ENCODE results near the gene ANKH. TPM values are rescaled to one million over a fixed set of nuclear protein-coding genes. Genes with fewer than 3 reads are reported as not detected.

ANKH gene
- total RNA-seq, 1 experiment from 2014 or later = 4.7 TPM

- Histone ChIP-seq H3K4me3 (ENCODE audit: low read depth, low read length) (no peak overlapping the region), H3K36me3 (ENCODE audit: control insufficient read depth, insufficient read depth, low read length) (no peaks in the 10 kb centered on the region), H3K9me3 (no peaks in the 10 kb centered on the region), H3K4me1 (peaks cover 33% of the 10 kb centered on the region), H3K27me3 (replicated peaks; ENCODE audit: control insufficient read depth, insufficient read depth, low read length) (no peaks in the 10 kb centered on the region)
- POLR2A ChIA-PET = no interaction called here
- intact Hi-C loops (cut with micrococcal nuclease; ENCODE audit: unreplicated experiment) = no loop called here
- Mint-ChIP-seq H3K36me3 (ENCODE audit: insufficient read depth, unreplicated experiment) (peaks cover 30% of the 10 kb centered on the region), H3K27ac (ENCODE audit: unreplicated experiment) (no peak overlapping the region), H3K27me3 (ENCODE audit: insufficient read depth, unreplicated experiment) (no peaks in the 10 kb centered on the region), H3K9me3 (ENCODE audit: unreplicated experiment) (no peaks in the 10 kb centered on the region), H3K4me3 (ENCODE audit: unreplicated experiment) (no peak overlapping the region), H3K4me1 (ENCODE audit: low read depth, unreplicated experiment) (peaks cover 55% of the 10 kb centered on the region)
- no TSS peak for BruUV-seq (replicated peaks)
- no peak for DNase-seq
- CTCF ChIA-PET = no interaction called here
- TF ChIP-seq CTCF (IDR thresholded peaks at IDR 0.05; ENCODE audit: insufficient read depth in 1 of 2, low read depth in 1 of 2, low read length in 1 of 2, severe bottlenecking in 1 of 2, unreplicated experiment in 1 of 2) = no peak
Observed at GRCh38 chr5:14669415-14669814, 202.2 kb downstream of the ANKH start.

GRCh38 chr5:14668181-14668591, 203.4 kb downstream of the ANKH start:
- CTCF ChIA-PET = no interaction called here
- H3K27ac Mint-ChIP-seq (ENCODE audit: unreplicated experiment) = no peak overlapping the region
- intact Hi-C loops (cut with micrococcal nuclease; ENCODE audit: unreplicated experiment) = no loop called here
- no peaks in the 10 kb centered on the region for H3K36me3 ChIP-seq (ENCODE audit: control insufficient read depth, insufficient read depth, low read length)
- no peak for TF ChIP-seq CTCF (IDR thresholded peaks at IDR 0.05; ENCODE audit: insufficient read depth in 1 of 2, low read depth in 1 of 2, low read length in 1 of 2, severe bottlenecking in 1 of 2, unreplicated experiment in 1 of 2)
- peaks cover 23% of the 10 kb centered on the region for H3K36me3 Mint-ChIP-seq (ENCODE audit: insufficient read depth, unreplicated experiment)
- H3K27me3 Mint-ChIP-seq (ENCODE audit: insufficient read depth, unreplicated experiment) = no peaks in the 10 kb centered on the region
- no peaks in the 10 kb centered on the region for H3K27me3 ChIP-seq (replicated peaks; ENCODE audit: control insufficient read depth, insufficient read depth, low read length)
- no peaks in the 10 kb centered on the region for H3K9me3 ChIP-seq
- H3K4me3 Mint-ChIP-seq (ENCODE audit: unreplicated experiment) = no peak overlapping the region
- H3K4me1 Mint-ChIP-seq (ENCODE audit: low read depth, unreplicated experiment) = peaks cover 53% of the 10 kb centered on the region
- BruUV-seq (replicated peaks) = no TSS peak
- DNase-seq = no peak
- no peaks in the 10 kb centered on the region for H3K9me3 Mint-ChIP-seq (ENCODE audit: unreplicated experiment)
- H3K4me1 ChIP-seq = peaks cover 34% of the 10 kb centered on the region
- POLR2A ChIA-PET = no interaction called here
- no peak overlapping the region for H3K4me3 ChIP-seq (ENCODE audit: low read depth, low read length)

- Mint-ChIP-seq H3K27ac (ENCODE audit: unreplicated experiment) (no peak overlapping the region), H3K27me3 (ENCODE audit: insufficient read depth, unreplicated experiment) (no peaks in the 10 kb centered on the region), H3K4me3 (ENCODE audit: unreplicated experiment) (no peak overlapping the region), H3K4me1 (ENCODE audit: low read depth, unreplicated experiment) (peaks cover 49% of the 10 kb centered on the region), H3K9me3 (ENCODE audit: unreplicated experiment) (no peaks in the 10 kb centered on the region), H3K36me3 (ENCODE audit: insufficient read depth, unreplicated experiment) (peaks cover 22% of the 10 kb centered on the region)
- BruUV-seq (replicated peaks) = no TSS peak
- Histone ChIP-seq H3K36me3 (ENCODE audit: control insufficient read depth, insufficient read depth, low read length) (no peaks in the 10 kb centered on the region), H3K27me3 (replicated peaks; ENCODE audit: control insufficient read depth, insufficient read depth, low read length) (no peaks in the 10 kb centered on the region), H3K4me3 (ENCODE audit: low read depth, low read length) (no peak overlapping the region), H3K9me3 (no peaks in the 10 kb centered on the region), H3K4me1 (peaks cover 33% of the 10 kb centered on the region)
- intact Hi-C loops (cut with micrococcal nuclease; ENCODE audit: unreplicated experiment) = no loop called here
- no peak for TF ChIP-seq CTCF (IDR thresholded peaks at IDR 0.05; ENCODE audit: insufficient read depth in 1 of 2, low read depth in 1 of 2, low read length in 1 of 2, severe bottlenecking in 1 of 2, unreplicated experiment in 1 of 2)
- no peak for DNase-seq
- ChIA-PET CTCF (no interaction called here), POLR2A (no interaction called here)
Observed at GRCh38 chr5:14667770-14668169, 203.8 kb downstream of the ANKH start.

Data from Caco-2 (cell line).